Stimulated activated CD4-positive, alpha-beta T cell treated with anti-CD3 and anti-CD28 coated beads, Interleukin-1b, Interleukin-23, amount 100 ng/mL, for 1 hour (primary cell): ENCODE results near the gene ATP11A.
"Not testable (repeated sequence)": the region's sequence is repeated elsewhere in the genome, so short reads cannot be mapped to it uniquely, and the experiment has no call there.

Experiments
- DNase-seq, 2 donors: peaks; one replicate each; pipeline ENCODE4 v3.0.0-alpha.2; 2020; ENCODE audit warnings: low read depth in 2 of 2

Gene ATP11A

DNA sequence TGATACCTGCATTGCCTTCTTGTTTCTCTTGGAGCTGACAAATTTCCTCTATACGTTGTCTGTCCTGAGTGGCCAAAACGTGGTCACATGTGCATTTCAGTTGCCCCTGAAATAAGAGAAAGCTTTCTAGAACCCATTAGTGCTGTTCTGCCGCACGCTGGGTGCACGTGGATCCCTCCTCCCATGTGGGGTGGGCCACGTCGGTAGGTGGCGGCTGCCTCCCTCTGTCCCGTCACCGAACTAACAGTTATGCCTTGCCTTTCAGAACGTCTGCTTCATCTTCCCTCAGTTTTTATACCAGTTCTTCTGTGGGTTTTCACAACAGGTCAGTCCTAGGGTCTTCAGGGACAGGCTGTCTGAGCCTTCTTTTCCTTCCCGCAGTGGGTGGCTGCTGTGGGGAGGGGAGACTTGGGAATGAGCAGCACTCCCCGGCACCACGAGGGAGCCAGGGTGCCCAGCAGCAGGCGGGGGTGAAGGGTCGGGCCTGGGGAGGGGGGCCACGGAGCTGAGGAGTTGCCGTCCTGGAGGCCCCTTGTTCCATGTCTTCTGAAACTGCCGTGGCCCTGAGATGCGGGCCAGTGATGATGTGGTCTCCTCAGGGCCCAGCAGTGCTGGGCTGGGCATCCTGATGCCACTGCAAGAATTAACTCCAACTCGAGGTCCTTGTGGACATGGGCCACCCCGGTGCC is 169.4 kb downstream of the ATP11A start:
- no peak for DNase-seq

DNA sequence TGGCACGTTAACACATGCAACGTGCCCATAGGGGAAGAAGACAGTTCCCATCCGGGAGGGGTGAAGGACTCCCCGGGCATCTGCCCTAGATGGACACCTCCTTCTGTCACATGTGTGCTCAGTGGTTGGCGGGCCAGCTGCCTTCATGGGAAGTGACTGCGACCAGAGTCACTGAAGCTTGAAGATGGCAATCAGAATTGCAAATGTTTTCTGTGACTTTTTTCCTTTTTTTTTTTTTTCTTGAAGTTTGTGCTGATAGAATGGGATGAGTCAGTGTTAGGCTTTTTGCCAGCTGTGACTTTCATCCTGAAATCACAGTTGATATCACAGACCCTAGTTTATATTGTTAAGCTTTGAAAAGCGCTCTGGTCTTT is 170.0 kb downstream of the ATP11A start:
- DNase-seq, result no peak

DNA sequence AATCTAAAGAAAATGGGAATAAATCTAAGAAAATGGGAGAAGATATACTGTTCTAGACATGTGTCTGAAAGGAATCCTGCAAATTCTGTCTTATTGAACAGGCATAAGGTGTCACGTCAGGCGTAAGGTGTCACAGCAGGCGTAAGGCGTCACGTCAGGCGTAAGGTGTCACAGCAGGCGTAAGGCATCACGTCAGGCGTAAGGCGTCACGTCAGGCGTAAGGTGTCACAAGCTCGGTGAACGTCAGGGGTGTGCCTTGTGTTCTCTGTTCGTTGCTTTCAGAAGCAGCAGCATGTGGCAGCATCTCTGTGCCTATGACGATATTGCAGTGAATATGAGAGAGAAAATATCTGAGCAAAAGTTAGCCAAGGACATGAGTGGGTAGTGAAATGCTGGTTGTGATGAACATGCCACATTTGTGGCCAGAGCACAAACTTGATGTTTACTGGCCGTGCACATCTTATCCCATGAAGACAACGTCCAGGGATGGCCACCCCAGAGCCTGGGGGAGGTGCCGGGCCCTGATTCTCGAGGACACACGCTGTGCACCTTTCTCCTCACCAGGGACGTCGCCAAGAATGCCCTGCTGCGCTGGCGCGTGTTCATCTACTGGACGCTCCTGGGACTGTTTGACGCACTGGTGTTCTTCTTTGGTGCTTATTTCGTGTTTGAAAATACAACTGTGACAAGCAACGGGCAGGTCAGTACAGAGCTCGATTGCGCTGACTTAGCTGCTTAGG is 172.2 kb downstream of the ATP11A start:
- no peak for DNase-seq

DNA sequence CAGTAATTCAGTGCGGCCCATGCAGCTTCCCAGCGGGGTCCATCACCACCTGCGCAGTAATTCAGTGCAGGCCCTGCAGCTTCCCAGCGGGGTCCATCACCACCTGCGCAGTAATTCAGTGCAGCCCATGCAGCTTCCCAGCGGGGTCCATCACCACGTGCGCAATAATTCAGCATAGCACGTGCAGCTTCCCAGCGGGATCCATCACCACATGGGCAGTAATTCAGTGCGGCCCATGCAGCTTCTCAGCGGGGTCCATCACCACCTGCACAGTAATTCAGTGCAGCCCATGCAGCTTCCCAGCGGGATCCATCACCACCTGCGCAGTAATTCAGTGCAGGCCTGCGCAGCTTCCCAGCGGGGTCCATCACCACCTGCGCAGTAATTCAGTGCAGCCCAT is 173.5 kb downstream of the ATP11A start:
- not testable (repeated sequence) for DNase-seq

DNA sequence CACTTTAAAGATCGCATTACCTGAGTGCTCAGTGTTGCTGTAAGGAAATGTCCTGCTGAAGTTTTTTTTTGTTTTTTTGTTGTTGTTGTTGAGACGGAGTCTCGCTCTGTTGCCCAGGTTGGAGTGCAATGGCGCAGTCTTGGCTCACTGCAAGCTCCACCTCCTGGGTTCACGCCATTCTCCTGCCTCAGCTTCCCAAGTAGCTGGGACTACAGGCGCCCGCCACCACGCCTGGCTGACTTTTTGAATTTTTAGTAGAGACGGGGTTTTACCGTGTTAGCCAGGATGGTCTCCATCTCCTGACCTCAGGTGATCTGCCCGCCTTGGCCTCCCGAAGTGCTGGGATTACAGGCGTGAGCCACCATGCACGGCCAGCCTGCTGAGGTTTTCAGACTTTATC is 175.6 kb downstream of the ATP11A start:
- DNase-seq, result not testable (repeated sequence)

DNA sequence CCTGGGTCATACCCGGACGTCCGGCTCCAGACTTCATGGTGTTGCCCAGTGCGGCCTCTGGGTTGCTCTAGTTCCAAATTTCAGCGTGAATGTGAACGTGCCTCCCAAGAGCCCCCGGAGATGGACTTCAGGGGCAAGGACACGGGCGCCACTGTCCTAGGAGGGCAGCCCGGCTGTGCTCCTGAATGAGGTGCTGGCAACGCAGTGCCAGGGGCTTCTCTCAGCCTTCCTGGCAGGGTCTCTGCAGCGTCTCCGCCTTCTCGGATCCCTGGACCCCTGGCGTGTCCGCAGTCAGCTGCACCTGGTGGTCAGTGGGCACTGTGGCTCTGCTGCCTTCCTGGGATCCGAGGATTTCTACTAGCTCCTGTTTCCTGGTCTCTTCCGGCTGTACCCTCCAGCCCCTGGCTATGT is 177.5 kb downstream of the ATP11A start:
- no peak for DNase-seq

DNA sequence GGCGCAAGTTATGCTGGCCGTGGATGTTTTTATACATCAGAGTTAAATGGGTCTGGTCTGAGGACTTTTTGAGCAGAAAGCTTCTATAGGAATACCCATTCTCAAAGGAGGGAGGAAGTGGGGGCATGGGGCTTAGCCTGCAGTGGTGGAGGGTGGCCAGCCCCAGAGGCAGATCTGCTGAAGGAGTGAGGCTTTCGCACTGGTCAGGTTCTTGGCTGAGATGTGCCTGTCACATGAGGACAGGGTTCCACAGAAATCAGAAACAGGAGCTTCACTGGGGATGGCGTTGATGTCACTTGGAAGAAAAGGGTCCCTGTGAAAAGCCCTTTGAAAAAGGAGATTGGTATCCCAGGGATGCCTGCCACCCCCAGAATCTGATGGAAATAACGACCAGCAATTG is 178.5 kb downstream of the ATP11A start:
- no peak for DNase-seq

DNA sequence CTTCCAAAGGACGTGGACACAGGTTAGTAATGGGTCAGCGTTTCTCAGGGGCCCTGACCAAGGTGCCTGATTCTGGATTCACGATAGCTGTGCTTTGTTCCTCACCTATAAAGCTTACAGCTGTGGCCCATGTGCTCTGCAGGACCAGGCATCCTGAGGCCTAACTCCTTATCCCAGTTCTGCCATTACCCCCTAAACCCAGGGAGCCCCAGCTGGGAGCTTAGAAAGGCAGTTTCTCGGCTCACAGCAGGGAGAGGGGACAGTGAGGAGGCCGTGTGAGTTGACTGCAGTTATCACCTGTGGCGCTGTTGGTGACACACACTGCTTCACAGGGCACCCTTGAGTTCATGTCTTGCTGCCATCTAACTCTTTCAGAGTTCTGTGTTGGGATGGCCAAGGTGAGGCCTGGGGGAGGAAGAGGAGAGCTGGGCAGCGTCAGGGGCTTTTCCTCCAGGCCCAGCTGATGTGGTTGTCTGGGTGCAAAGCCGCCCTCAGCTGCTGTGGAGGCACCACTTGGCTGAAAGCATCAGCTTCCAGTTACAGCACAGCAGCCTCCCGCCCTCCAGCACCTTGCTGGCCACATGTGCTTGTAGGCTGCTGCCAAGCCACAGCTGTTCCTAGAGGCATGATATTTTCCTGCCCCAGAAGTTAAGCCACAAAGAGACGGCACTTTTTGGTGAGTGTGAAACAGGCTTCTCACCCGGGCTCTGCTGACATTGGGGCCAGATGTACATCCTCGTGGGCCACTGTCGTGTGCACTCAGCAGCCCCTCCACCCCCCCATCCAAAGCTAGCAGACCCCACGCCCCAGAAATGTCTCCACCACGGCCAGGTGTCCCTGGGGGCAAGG is 179.6 kb downstream of the ATP11A start:
- no peak for DNase-seq

DNA sequence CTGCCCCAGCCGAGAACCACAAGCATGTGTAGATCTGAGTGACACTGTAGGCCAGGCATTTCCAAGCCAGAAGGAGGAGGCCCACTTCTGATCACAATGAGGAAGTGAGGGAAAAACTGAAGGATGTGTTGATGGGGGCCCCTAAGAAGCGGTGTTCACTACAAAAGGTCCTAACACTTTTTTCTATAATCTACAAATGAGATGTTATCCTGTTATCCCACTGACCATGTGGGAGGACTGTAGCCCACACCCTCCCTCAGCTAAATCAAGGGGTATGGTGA is 180.2 kb downstream of the ATP11A start:
- DNase-seq, result no peak

DNA sequence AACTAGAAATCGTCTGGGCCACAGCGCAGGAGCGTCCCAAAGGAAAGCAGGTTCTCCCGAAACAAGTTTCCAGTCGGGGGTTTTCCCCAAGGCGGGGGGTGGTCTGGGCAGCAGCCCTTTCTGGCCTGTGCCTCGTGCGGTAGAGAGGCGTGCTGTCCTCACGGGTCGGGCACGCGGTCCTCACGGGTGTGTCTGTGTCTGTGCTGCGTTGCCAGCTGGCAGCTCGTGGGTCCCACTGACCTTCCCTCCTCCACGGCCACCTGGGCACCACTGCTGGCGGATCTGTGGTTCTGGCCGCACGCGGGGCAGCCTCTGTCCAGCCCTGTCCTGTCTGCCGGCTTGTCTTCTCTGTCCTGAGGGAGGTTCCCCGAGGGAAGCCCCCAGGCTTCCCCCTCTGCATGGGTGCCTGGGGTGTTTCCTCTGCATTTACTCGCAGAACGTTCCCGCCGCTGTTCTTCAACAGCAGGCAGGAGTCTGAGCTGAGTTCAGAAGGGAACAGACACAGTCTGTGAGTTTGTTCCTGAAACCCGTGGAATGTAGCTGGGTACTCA is 181.0 kb downstream of the ATP11A start:
- no peak for DNase-seq

DNA sequence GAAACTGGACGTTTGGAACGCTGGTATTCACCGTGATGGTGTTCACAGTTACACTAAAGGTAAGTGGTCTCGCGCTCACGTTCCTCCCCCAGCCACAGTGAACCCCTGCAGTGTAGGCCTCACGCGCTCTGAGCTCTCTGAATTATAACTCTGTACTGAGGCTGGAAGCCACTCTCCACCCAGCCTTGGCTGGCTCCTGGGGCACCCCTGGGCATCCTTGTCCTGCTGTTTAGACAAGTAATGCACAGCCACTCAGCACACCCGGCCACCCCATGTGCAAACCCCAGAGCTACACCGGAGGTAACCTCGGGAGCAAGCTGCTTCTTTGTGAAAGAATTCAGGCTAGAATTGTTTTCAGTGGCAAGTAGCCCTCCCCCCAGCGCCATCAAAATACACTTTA is 181.9 kb downstream of the ATP11A start:
- no peak for DNase-seq

DNA sequence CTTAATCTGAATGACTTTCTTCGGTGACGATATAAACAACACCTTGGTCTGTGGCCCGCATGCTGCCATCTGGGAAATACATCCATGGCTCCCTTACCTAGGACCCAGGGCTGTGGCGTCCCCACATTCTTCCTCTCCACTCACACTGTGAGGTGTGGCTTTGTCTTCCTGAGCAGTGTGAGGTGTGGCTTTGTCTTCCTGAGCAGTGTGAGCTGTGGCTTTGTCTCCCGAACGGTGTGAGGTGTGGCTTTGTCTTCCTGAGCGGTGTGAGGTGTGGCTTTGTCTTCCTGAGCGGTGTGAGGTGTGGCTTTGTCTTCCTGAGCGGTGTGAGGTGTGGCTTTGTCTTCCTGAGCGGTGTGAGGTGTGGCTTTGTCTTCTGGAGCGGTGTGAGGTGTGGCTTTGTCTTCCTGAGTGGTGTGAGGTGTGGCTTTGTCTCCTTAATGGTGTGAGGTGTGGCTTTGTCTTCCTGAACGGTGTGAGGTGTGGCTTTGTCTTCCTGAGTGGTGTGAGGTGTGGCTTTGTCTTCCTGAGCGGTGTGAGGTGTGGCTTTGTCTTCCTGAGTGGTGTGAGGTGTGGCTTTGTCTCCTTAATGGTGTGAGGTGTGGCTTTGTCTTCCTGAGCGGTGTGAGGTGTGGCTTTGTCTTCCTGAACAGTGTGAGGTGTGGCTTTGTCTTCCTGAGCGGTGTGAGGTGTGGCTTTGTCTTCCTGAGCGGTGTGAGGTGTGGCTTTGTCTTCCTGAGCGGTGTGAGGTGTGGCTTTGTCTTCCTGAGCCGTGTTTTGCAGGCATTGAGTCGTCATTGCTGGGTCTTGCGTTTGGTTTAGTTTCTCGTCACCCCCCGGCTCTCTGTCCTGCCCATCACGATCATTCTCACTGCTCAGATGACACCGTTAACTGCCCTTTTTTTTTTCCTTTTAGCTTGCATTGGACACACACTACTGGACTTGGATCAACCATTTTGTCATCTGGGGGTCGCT is 183.1 kb downstream of the ATP11A start:
- DNase-seq, result not testable (repeated sequence)

DNA sequence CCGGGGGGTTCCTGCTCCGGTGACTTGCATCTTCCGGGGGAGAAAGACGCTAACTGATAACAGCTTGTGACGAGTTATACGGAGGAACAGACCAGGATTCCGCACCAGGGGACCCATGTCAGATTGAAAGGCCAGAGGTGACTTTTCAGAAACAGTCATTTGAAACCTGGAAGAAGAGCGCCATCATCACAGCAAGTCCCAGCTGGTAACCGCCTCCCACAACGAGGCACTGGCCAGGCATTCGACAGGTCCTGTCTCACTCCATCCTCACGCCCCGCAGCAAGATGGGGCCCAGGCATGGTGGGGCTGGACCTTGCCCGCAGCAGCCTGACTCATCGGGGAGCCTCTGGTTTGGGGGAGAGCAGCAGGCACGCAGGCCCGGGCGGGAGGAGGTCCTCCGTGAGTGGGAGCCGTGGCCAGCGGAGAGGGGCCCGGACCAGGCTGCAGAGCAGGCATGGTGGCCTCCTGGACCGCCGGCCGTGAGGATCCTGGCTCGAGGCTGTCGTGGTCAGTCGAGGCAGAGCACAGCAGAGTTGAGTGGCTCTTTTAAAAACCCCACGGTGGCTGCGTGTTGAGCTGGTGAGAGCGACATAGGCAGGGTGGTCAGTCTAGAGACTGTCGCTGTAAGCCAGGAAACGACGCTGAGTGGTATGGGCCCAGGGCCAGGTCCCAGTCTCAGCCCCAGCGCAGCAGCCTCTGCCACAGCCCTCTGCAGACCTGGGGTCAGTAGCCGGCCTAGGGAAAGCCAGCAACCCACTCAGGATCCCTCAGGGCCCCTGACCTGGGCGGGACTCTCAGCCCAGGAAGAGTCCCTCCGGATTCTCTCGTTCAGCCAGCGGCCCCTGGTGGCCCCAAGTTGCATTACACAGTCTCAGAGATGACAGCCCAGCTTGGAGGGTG is 184.3 kb downstream of the ATP11A start:
- peak in 1 of 2 donors; percentile 39 for DNase-seq

DNA sequence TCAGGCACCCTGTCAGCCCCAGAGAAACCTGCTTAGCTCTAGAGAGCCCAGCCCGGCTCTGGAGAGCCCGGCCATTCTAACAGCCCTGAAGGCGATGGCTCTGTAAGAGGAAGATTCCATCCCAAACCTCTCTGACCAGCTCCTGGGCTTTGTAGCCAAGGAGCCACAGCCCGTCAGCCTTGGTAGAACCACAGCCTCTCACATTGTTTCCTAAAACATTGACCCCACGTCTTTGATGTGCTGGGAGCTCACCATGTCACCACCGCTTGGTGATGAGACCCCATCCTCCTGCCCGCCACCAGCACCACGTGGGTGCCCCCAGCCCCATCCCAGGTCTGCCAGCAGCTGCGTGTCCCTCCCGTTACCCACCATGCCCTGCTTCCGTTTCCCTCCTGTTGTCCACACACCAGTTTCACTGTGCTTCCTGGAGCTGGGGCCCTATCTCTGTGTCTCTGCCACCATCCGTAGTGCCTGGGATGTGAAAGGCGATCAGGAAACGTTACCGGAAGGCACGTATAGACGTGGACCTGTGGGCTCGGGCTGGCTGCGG is 185.0 kb downstream of the ATP11A start:
- DNase-seq, result no peak

DNA sequence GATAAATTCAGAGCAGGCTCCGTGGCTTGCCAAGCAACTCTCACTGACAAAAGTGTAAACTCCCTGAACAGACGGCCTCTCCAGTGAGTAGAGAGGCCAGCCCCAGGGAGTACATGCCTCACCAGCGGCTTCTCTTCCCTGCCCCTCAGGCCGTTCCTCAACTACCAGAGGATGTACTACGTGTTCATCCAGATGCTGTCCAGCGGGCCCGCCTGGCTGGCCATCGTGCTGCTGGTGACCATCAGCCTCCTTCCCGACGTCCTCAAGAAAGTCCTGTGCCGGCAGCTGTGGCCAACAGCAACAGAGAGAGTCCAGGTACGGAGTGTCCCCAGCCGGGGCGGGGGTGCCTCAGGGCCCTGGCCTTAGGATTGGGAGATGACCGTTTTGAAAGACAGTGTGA is 185.8 kb downstream of the ATP11A start:
- no peak for DNase-seq

DNA sequence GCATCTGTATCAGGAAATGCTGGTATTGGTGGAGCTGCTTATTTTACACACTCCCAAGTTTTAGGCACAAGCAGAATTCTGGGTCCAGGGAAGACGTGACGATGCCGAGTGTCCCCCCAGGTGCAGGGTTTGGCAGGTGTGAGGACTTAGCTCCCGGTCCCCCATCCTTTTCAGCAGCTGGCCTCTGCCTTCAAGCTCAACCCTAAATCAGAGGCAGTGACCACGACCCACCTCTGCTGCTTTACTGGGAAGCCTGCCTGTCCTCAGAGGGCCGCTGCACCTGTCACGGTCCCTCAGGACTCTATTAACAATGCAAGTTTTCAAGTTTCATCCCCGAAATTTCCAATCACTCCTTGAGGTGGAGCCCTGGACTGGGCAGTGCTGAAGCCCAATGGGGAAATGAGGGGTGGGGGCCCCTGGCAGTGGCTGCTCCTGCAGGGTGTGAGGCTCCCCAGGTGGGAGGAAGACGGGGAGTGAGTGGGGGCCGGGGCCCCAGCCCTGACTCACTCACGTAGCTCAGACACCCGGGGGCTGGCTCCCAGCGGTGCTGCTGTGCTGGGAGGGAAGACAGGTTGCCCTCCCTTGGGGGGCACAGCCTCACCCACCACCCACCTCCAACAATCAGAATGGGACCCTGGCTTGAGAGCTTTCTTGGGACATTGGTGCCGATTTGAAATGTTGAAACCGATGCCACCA is 186.6 kb downstream of the ATP11A start:
- DNase-seq, result no peak

DNA sequence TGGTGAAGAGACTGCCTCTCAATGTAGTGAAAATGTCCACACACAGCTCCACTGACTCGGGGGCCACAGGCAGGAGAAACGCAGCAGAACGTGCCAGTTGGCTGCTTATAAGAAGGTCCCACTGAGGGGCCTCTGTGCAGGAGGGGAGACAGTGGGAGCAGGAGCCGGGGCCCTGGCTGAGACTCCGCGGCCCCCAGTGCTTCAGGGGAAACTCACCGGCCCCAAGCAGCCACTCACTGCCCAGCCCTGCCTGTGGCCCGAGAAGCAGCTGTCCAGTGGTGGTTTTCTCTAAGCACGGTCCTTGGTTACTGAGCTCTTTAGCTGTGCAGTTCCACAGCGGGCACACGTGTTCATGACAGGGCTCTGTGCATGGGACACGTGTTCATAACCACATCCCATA is 187.2 kb downstream of the ATP11A start:
- DNase-seq, result no peak

DNA sequence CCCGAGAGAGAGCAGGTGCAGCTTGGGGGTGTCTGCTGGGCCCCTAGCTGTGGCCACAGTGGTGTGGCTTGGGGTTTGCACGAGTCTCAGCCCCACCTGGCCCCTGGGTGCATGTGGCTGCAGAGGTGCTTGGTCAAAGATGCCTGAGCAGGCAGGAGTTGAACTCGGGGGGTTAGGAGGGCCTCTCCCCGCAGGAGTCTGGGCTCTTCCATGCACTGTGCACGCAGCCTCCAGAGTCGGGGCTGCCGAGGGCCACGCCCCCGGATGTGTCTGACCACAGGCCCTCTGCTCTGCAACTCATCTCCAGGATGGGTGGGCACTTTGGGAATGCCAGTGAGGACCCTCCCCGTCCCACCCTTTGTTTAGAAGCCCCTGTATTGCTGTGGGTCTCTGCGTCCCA is 187.7 kb downstream of the ATP11A start:
- no peak for DNase-seq
